SU-DHL-6 (cell line): ENCODE results near the gene WDR53.
A peak's percentile ranks its signal among the peaks of the same experiment; 100 is the strongest.

Experiments used
- H2AFZ ChIP-seq: fragments of 200-600 bp; sonication (generic); 2 replicates; pipeline ENCODE4 v1.6.1; 2014; ENCODE audit warnings: low read depth, mild to moderate bottlenecking, moderate library complexity, mixed read lengths, antibody characterized with exemption, low read length; ENCODE audit not compliant: severe bottlenecking
- H3F3A ChIP-seq: fragments of 200-600 bp; shearing (Covaris generic); 2 replicates; pipeline ENCODE4 v1.6.0; 2016; ENCODE audit warnings: antibody characterized with exemption, mild to moderate bottlenecking; ENCODE audit not compliant: insufficient read depth
- H3K27ac ChIP-seq: fragments of 200-600 bp; sonication (generic); 2 replicates; pipeline ENCODE4 v1.5.1; 2016; ENCODE audit warnings: low read depth, mild to moderate bottlenecking, low read length, moderate library complexity, mixed read lengths
- H3K27me3 ChIP-seq: fragments of 200-600 bp; sonication (generic), shearing (Covaris generic); 2 replicates; pipeline ENCODE4 v1.6.0; 2014; ENCODE audit warnings: mild to moderate bottlenecking, low read length
- H3K36me3 ChIP-seq: fragments of 200-600 bp; sonication (generic); 2 replicates; pipeline ENCODE4 v1.6.1; 2014; ENCODE audit warnings: mild to moderate bottlenecking, low read length, mixed read lengths
- H3K4me2 ChIP-seq: fragments of 300-600, 200-600 bp; shearing (Covaris generic), sonication (generic); 2 replicates; pipeline ENCODE4 v1.6.0; 2014; ENCODE audit warnings: low read length, low read depth, mild to moderate bottlenecking; ENCODE audit not compliant: poor library complexity, severe bottlenecking
- H3K4me3 ChIP-seq: fragments of 200-600 bp; sonication (generic); 2 replicates; pipeline ENCODE4 v1.5.1; 2014; ENCODE audit warnings: antibody characterized with exemption, low read length, mild to moderate bottlenecking, mixed read lengths; ENCODE audit not compliant: insufficient read depth, poor library complexity, severe bottlenecking
- H3K79me2 ChIP-seq: fragments of 200-600 bp; sonication (generic); 2 replicates; pipeline ENCODE4 v1.6.1; 2014; ENCODE audit warnings: mild to moderate bottlenecking, low read length, moderate library complexity; ENCODE audit not compliant: insufficient read depth
- H3K9ac ChIP-seq: fragments of 200-600 bp; sonication (generic); 2 replicates; pipeline ENCODE4 v1.7.0; 2014; ENCODE audit warnings: mild to moderate bottlenecking, low read length
- H3K9me2 ChIP-seq: fragments of 200-600 bp; sonication (generic); replicated peaks from 2 replicates; pipeline ENCODE4 v1.6.1; 2014; ENCODE audit warnings: low read length; ENCODE audit not compliant: insufficient read depth
- H3K9me3 ChIP-seq: fragments of 200-600 bp; sonication (generic); 2 replicates; pipeline ENCODE4 v1.6.1; 2014; ENCODE audit warnings: low read length, mixed read lengths; ENCODE audit not compliant: insufficient read depth
- H4K20me1 ChIP-seq: fragments of 200-600 bp; sonication (generic); 2 replicates; pipeline ENCODE4 v1.6.1; 2014; ENCODE audit warnings: low read depth, mild to moderate bottlenecking, antibody characterized with exemption, low read length, moderate library complexity, mixed read lengths
- EZH2phosphoT487 ChIP-seq: fragments of 200-600 bp; sonication (generic), shearing (Covaris generic); conservative IDR thresholded peaks from 2 replicates; pipeline ENCODE4 v1.6.1; 2018; ENCODE audit warnings: mild to moderate bottlenecking, antibody characterized with exemption, low read length, moderate library complexity, mixed read lengths
- TF ChIP-seq, protein P1 (sequence below): fragments of 200-600 bp; sonication (generic); IDR thresholded peaks from one replicate; pipeline ENCODE4 v1.5.1; 2017; ENCODE audit warnings: antibody characterized with exemption, mild to moderate bottlenecking, low read length, moderate library complexity; ENCODE audit not compliant: insufficient read depth, poor library complexity, severe bottlenecking

WDR53 gene

DNA sequence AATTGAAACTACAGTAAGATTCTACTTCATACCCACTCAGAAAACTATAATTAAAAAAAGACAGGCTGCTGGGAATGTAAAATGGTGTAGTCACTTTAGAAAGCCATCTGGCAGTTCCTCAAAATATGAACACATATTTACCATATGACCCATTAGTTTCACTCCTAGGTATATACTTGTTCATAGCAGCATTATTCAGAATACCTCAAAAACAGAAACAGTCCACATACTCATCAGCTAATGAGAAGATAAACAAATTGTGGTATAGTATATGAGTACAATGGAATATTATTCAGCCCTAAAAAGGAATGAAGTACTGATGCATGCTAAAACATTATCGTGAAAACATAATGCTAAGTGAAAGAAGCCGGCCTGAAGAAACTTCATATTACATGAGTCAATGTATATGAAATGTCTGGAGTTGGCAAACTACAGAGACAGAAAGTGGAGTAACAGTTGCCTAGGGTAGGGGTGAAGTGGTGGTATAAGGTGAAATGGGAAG, 23.8 kb downstream of the WDR53 start:
- H3K79me2 ChIP-seq = no peaks in the 10 kb centered on the region
- no peak for TF ChIP-seq EZH2phosphoT487
- TF ChIP-seq, protein P1, sequence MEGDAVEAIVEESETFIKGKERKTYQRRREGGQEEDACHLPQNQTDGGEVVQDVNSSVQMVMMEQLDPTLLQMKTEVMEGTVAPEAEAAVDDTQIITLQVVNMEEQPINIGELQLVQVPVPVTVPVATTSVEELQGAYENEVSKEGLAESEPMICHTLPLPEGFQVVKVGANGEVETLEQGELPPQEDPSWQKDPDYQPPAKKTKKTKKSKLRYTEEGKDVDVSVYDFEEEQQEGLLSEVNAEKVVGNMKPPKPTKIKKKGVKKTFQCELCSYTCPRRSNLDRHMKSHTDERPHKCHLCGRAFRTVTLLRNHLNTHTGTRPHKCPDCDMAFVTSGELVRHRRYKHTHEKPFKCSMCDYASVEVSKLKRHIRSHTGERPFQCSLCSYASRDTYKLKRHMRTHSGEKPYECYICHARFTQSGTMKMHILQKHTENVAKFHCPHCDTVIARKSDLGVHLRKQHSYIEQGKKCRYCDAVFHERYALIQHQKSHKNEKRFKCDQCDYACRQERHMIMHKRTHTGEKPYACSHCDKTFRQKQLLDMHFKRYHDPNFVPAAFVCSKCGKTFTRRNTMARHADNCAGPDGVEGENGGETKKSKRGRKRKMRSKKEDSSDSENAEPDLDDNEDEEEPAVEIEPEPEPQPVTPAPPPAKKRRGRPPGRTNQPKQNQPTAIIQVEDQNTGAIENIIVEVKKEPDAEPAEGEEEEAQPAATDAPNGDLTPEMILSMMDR = no peak

DNA sequence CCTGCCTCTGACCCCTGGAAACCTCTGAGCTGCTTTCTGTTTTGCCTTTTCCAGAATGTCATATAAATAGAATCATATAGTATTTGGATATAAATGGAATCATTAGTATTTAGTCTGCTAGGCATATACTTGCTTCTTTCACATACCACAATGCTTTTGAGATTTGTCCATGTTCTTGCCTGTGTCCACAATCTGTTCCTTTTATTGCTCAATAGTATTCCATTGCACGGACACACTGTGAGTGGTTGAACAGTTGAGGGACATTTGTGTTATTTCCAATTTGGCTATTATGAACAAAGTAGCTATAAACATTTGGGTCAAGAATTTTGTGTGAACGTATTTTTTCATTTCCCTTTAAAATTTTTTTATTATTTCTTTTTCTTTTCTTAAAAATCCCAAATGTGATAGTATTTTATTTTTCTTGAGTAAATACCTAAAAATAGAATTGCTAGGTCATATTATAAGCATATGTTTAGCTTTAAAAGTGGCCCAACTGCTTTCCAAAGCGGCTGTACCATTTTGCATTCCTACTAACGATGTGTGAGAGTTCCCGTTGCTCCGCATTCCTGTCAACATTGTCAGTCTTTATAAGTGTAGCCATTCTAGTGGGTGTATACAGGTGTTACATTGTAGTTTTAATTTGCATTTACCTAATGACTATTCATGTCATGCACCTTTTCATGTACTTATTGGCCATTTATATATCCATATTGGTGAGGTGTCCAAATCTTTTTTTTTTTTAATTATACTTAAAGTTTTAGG, 26.5 kb downstream of the WDR53 start:
- H3K79me2 ChIP-seq = no peaks in the 10 kb centered on the region
- H3K36me3 ChIP-seq = no peaks in the 10 kb centered on the region
- no peaks in the 10 kb centered on the region for H3F3A ChIP-seq
- H3K27ac ChIP-seq = no peak overlapping the region
- no peaks in the 10 kb centered on the region for H4K20me1 ChIP-seq
- H3K4me2 ChIP-seq = no peak overlapping the region
- no peak overlapping the region for H3K4me3 ChIP-seq
- H3K9ac ChIP-seq = no peak overlapping the region
- no peak overlapping the region for H2AFZ ChIP-seq
- no peaks in the 10 kb centered on the region for H3K27me3 ChIP-seq
- TF ChIP-seq EZH2phosphoT487 = no peak
- TF ChIP-seq, protein P1 = no peak
- H3K9me3 ChIP-seq = no peaks in the 10 kb centered on the region
- H3K9me2 ChIP-seq = no peaks in the 10 kb centered on the region

More for the DNA sequence above, 23.8 kb downstream of the WDR53 start:
- no peaks in the 10 kb centered on the region for H3F3A ChIP-seq
- H2AFZ ChIP-seq = no peak overlapping the region
- H3K9me3 ChIP-seq = peaks cover 6% of the 10 kb centered on the region; the same call in 1 of the 2 replicates
- H3K4me3 ChIP-seq = no peak overlapping the region
- no peaks in the 10 kb centered on the region for H3K9me2 ChIP-seq
- no peaks in the 10 kb centered on the region for H3K36me3 ChIP-seq
- no peak overlapping the region for H3K9ac ChIP-seq
- H3K27ac ChIP-seq = no peak overlapping the region
- no peak overlapping the region for H3K4me2 ChIP-seq
- H3K27me3 ChIP-seq = no peaks in the 10 kb centered on the region
- H4K20me1 ChIP-seq = no peaks in the 10 kb centered on the region

- Histone ChIP-seq H3K9me3 (no peaks in the 10 kb centered on the region), H3K4me2 (no peak overlapping the region), H4K20me1 (no peaks in the 10 kb centered on the region), H2AFZ (no peak overlapping the region), H3K9ac (no peak overlapping the region), H3K27me3 (no peaks in the 10 kb centered on the region), H3F3A (no peaks in the 10 kb centered on the region), H3K9me2 (no peaks in the 10 kb centered on the region), H3K36me3 (no peaks in the 10 kb centered on the region), H3K4me3 (no peak overlapping the region), H3K79me2 (no peaks in the 10 kb centered on the region), H3K27ac (no peak overlapping the region)
- TF ChIP-seq, protein P1 = peak; percentile 51
- no peak for TF ChIP-seq EZH2phosphoT487
These were observed 30.9 kb downstream of the WDR53 start for GRCh38 chr3:196537319-196537984.
